Heart left ventricle (tissue), 13 donors: ENCODE data around the gene MTRFR.

ENCODE experiments used
- POLR2A ChIP-seq, 2 donors: fragments of 450-650 bp; IDR thresholded peaks; one replicate each; pipeline ENCODE4 v1.6.1; 2017; ENCODE audit warnings: antibody characterized with exemption in 2 of 2, mild to moderate bottlenecking in 2 of 2, moderate library complexity in 2 of 2
- TF ChIP-seq, protein P1 (sequence below), 12 donors: fragments of 200-600 bp; sonication (generic) in 4 of 12; IDR thresholded peaks; one replicate each; pipeline versions ENCODE4 v1.5.0 to v1.8.0; 2018 to 2022; ENCODE audit warnings: antibody characterized with exemption in 12 of 12, mild to moderate bottlenecking in 5 of 12
- donor health status: ischemic (EF 13 %, LVEDD 7.1; RV severe dilation, severe dysfunction).
- donor health status: DM: no; HTN: yes; CAD: no.
- donor health status: DM: no; HTN: no; CAD: no.
- donor health status: ischemic (EF 25% LVEDD 6.9; RV normal size, moderate dysfunction).
- donor health status: ischemic (EF 25% LVEDD 5.7; RV mildly dilated, moderate dysfunction).
- donor health status: ischemic (EF 35%, LVEDD 5.7; RV mildly dilated, moderate dysfunction).
- donor health status: nonischemic (EF 11% LVEDD 7.7; RV severe dilation, severe dysfunction).
- donor health status: DM: yes; HTN: yes; CAD: no.
- donor health status: PGD.
- donor health status: ischemic (EF 29% LVEDD 5.4; RV normal size, mild dysfunction).
- donor health status: nonischemic (EF 23%, LVEDD 6.1; RV moderate dilation, normal function).

DNA sequence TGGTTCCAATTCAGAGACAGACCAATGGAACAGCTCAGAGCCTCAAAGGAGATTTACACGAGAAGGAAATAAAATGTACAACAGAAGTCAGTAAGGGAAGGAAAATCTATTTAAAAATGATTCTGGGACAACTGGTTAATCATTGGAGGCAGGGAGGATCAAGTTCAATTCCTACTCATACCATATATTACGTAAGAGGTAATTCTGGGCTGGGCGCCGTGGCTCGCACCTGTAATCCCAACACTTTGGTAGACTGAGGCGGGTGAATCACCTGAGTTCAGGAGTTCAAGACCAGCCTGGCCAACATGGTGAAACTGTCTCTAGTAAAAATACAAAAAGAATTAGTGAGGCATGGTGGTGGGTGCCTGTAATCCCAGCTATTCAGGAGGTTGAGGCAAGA, 45.6 kb upstream of the MTRFR start:
- TF ChIP-seq, protein P1, sequence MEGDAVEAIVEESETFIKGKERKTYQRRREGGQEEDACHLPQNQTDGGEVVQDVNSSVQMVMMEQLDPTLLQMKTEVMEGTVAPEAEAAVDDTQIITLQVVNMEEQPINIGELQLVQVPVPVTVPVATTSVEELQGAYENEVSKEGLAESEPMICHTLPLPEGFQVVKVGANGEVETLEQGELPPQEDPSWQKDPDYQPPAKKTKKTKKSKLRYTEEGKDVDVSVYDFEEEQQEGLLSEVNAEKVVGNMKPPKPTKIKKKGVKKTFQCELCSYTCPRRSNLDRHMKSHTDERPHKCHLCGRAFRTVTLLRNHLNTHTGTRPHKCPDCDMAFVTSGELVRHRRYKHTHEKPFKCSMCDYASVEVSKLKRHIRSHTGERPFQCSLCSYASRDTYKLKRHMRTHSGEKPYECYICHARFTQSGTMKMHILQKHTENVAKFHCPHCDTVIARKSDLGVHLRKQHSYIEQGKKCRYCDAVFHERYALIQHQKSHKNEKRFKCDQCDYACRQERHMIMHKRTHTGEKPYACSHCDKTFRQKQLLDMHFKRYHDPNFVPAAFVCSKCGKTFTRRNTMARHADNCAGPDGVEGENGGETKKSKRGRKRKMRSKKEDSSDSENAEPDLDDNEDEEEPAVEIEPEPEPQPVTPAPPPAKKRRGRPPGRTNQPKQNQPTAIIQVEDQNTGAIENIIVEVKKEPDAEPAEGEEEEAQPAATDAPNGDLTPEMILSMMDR (IDR thresholded peaks at IDR 0.05), result no peak
- TF ChIP-seq POLR2A (IDR thresholded peaks at IDR 0.05), result no peak
